IPS-NIHi11 (cell line): Measurements from ENCODE around the gene LIN9.
A peak's percentile ranks its signal among the peaks of the same experiment; 100 is the strongest.
"Not testable (repeated sequence)": the region's sequence is repeated elsewhere in the genome, so short reads cannot be mapped to it uniquely, and the experiment has no call there.

ENCODE experiments used
- DNase-seq: peaks from one replicate; pipeline ENCODE4 v3.0.0; 2012; ENCODE audit warnings: mixed read lengths, low spot score

The LIN9 gene

GRCh38 chr1:226211181-226211821, 97.7 kb downstream of the LIN9 start:
- DNase-seq, result no peak

- DNase-seq, result peak; percentile 64
Observed at GRCh38 chr1:226210571-226211176, 98.3 kb downstream of the LIN9 start.

DNA sequence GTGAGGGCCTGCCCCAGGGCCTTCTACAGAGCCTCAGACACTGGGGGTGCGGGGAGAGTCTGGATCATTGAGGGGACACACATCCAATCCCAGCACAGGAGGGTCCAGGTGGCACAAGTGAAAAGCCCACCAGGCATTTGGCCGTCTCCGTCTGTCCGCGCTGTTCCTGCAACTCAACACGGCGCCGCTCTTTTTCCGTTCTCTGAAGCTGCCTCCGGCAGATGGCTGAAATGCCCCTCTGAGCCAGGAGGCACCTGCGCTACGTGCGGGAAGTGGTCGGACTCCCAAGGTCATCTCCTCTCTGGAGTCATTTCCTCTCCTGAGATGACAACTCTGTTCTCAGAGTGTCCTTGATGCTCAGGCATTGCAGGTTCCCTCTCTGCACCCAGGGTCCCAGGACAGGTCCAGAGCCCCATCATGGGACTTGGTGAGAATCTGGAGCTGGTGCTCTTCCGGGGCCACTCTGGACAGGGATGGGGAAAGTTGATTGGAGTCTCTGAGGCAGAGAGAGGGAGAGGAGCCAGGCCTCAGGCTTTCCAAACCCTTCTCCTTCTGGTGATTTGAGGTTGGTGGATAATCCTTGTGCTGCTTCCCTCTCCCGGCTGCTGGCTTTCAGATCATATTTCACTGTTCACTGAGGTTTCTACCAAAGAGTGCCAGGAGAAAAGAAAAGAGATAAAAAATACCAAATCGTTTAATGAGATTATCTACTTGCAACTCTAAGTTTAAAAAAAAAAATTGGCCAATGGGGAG, 99.5 kb downstream of the LIN9 start:
- no peak for DNase-seq

- DNase-seq, result no peak
Observed at GRCh38 chr1:226207048-226207447, 101.9 kb downstream of the LIN9 start.

GRCh38 chr1:226204198-226204597, 104.8 kb downstream of the LIN9 start:
- no peak for DNase-seq

DNA sequence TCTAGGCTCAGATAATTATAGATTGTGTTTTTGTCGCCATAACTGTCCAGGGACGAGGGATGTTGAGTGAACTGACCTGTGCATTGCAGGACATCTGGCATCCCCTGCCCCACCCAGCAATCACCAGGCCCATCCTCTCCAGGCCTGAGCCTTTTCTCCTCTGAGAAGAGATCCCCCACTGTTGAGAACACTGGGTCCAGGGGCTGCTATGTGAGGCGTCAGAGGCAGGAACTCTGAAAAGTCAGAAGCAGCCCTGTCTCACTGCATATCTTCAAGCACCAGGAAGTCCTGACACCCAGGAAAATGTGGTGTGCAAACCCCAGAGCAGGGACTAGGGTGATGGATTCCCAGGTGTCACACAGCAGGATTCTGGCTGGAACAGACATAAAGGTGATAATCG, 105.3 kb downstream of the LIN9 start:
- no peak for DNase-seq

DNA sequence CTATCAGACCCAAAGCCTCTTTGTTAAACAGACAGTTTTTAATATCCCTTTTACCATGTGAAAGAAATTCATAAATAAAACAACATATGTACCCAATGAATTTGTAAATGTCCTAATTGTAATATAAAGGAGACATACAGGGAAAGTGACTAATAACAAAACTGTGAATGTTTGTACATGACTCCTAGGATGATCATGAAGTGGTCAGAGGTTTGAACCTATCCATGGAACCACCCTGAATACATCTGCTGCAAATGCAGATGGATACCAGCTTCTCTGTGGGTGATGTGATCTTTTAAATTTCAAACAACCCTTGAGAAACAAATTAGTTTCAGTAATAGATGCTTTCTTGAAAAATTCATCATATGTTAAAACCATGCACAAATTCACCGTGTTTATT, 105.7 kb downstream of the LIN9 start:
- no peak for DNase-seq

DNA sequence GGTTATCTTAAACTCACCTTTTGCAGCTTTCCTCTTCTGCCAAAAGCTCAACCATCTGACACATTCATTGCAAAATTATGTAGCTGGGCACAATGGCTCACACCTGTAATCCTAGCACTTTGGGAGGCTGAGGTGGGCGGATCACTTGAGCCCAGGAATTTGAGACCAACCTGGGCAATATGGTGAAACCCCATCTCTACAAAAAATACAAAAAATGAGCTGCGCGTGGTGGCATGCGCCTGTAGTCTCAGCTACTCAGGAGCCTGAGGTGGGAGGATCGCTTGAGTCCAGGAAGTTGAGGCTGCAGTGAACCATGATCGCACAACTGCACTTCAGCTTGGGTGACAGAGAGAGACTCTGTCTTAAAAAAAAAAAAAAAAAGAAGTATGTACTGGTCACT, 106.3 kb downstream of the LIN9 start:
- DNase-seq, result not testable (repeated sequence)

- DNase-seq, result no peak
Observed at GRCh38 chr1:226202246-226202645, 106.7 kb downstream of the LIN9 start.

- peak; percentile 63 for DNase-seq
Observed at GRCh38 chr1:226201029-226201593, 107.9 kb downstream of the LIN9 start.

GRCh38 chr1:226199971-226200370, 109.0 kb downstream of the LIN9 start:
- DNase-seq, result no peak

- DNase-seq, result no peak
Observed at GRCh38 chr1:226195144-226195543, 113.8 kb downstream of the LIN9 start.

DNA sequence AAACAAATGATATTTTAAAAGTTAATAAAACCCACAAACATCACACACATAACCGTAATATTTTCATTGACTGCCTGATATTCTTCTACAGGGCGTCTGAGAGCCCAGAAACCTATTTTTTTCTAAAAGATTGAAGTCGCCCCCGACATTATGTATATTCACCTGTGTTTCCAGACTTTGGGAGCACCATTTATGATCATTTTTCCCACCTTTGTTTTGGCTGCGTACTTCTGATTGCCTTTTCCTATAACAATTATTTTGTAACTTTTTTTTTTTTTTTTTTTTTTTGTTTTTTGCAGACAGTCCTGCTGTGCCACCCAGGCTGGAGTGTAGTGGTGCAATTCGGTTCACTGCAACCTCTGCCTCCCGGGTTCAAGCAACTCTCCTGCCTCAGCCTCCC, 121.6 kb downstream of the LIN9 start:
- DNase-seq, result no peak

- DNase-seq, result no peak
Observed at GRCh38 chr1:226187019-226187322, 122.0 kb downstream of the LIN9 start.

- peak; percentile 96 for DNase-seq
Observed at GRCh38 chr1:226186124-226187018, 122.6 kb downstream of the LIN9 start, which contains the start of gene ACBD3. Gene ACBD3, minus strand, starts transcription at chr1:226186741. Its CDS starts 66 bp downstream, at chr1:226186675.

GRCh38 chr1:226185141-226186036, 123.6 kb downstream of the LIN9 start:
- no peak for DNase-seq

DNA sequence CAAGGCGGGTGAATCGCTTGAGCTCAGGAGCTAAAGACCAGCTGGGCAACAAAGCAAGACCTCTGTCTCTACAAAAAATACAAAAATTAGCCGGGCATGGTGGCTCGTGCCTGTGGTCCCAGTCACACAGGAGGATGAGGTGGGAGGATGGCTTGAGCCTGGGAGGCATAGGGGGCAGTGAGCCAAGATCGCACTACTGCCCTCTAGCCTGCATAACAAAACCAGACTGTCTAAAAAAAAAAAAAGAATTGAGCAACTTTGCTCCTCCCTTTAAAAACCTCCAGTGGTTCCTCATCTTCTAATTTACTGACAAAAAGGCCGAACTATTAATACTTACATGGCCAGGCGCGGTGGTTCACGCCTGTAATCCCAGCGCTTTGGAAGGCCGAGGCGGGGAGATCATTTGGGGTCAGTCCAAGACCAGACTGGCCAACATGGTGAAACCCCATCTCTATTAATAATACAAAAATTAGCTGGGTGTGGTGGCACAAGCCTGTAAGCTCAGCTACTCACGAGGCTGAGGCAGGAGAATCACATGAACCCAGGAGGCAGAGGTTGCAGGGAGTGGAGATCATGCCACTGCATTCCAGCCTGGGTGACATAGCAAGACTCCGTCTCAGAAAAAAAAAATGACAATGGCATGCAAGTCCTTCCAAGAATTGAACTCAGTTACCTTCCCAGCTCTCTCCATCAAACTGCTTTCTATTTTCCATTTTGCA, 126.8 kb downstream of the LIN9 start:
- DNase-seq, result no peak
